Naive thymus-derived CD8-positive, alpha-beta T cell (primary cell): ENCODE data around the gene SEMA5B. TPM values are rescaled to one million over a fixed set of nuclear protein-coding genes. Genes with fewer than 3 reads are reported as not detected.

Experiments used
- ATAC-seq, 2 donors: fragments of 150-1000 bp; cut with Tn5 transposase in 1 of 2; sonication (Bioruptor Pico), chemical (Tn5 transposase) in 1 of 2; 1 replicate in 1 of 2; 2 replicates in 1 of 2; pipeline ENCODE4 v1.10.0; 2021; ENCODE audit warnings: mild to moderate bottlenecking in 2 of 2, moderate library complexity in 2 of 2
- POLR2A ChIA-PET: fragments of 350-600 bp; sonication (Branson Sonifier 250); formaldehyde crosslinking; loops from one replicate; lab custom pipeline; 2021; ENCODE audit warnings: antibody characterized with exemption; lab: Charles Lee
- DNase-seq, 10 donors: peaks; one replicate each; pipeline versions ENCODE4 v3.0.0 to v3.0.0-alpha.2; 2020 to 2022
- H3K27ac Mint-ChIP-seq, 10 donors: one replicate each; pipeline ENCODE4 v1.8.0; 2020 to 2022; ENCODE audit warnings: mild to moderate bottlenecking in 10 of 10, mixed read lengths in 10 of 10, moderate library complexity in 4 of 10, inconsistent platforms in 1 of 10
- H3K27me3 Mint-ChIP-seq, 5 donors: one replicate each; pipeline ENCODE4 v1.8.0; 2021 to 2022; ENCODE audit warnings: mixed read lengths in 5 of 5
- H3K36me3 Mint-ChIP-seq, 3 donors: one replicate each; pipeline ENCODE4 v1.8.0; 2020 to 2022; ENCODE audit warnings: mixed read lengths in 3 of 3, mild to moderate bottlenecking in 2 of 3, inconsistent platforms in 1 of 3
- H3K4me1 Mint-ChIP-seq, 4 donors: one replicate each; pipeline ENCODE4 v1.8.0; 2021 to 2022; ENCODE audit warnings: mixed read lengths in 4 of 4
- H3K4me3 Mint-ChIP-seq, 10 donors: one replicate each; pipeline ENCODE4 v1.8.0; 2020 to 2022; ENCODE audit warnings: mild to moderate bottlenecking in 10 of 10, mixed read lengths in 10 of 10, moderate library complexity in 6 of 10, inconsistent platforms in 1 of 10
- H3K9me3 Mint-ChIP-seq, 9 donors: one replicate each; pipeline ENCODE4 v1.8.0; 2020 to 2022; ENCODE audit warnings: mixed read lengths in 9 of 9, mild to moderate bottlenecking in 3 of 9, inconsistent platforms in 1 of 9, moderate library complexity in 1 of 9
- polyA plus RNA-seq, 3 donors: library from polyadenylated mRNA; unstranded; fragments of 300-500 nt; fragmentation: Illumina TruSeq; gene quantifications; one replicate each; pipeline ENCODE4 v1.2.3, GENCODE V29; 2021
- total RNA-seq, 8 experiments: library from RNA in 2 of 8; stranded (reverse) in 2 of 8; gene quantifications; one replicate each; pipeline ENCODE4 v1.2.3 and lab custom pipeline; 2021 to 2026

SEMA5B gene
- total and polyA plus RNA-seq, 5 experiments from 2014 or later = 0.16 to 0.47 TPM; not detected in 3

DNA sequence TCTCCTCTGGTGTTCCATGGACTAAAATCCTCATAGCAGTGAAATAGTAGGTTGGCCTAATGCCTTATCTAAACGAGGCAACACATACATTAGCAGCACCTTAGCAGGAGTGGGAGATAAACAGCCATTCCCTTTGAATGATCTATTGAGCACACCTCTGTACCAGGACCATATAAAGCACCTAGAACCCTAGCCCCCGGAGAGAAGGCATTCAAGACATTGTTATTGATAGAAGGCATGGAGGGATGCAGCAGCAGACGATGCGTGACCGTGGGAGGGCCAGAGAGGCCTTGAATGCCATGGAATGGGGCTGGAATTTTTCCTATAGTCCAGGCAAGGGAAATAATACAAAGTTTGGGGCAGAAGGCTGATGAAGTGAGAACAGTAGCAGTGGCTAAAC, 6.6 kb upstream of the SEMA5B start:
- no peaks in the 10 kb centered on the region for H3K4me1 Mint-ChIP-seq
- ATAC-seq (no peak), DNase-seq (no peak)
- H3K27me3 Mint-ChIP-seq = peaks cover 32 to 51% (median 43%) of the 10 kb centered on the region in 5 donors
- no peaks in the 10 kb centered on the region for H3K9me3 Mint-ChIP-seq
- no peak overlapping the region for H3K27ac Mint-ChIP-seq
- POLR2A ChIA-PET = no interaction called here
- no peak overlapping the region for H3K4me3 Mint-ChIP-seq
- no peaks in the 10 kb centered on the region for H3K36me3 Mint-ChIP-seq

DNA sequence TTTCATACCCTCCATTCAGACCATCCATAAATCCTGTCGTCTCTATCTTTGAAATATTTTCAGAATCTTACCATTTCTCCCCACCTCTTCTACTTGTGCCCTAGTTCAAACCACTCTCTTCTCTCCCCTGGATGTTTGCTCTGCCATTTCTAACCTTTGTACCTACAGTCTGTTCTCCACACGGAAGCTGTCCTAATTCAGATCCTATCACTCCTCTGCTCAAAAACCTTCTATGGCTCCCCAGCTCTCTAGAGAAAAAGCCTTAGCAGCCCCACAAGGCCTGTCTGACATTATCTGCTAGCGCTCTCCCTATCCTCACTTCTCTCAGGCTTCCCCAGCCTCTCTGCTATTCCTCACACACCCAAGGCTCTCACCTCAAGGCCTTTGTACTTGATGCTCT, 4.5 kb upstream of the SEMA5B start:
- H3K27me3 Mint-ChIP-seq = peaks cover 30 to 54% (median 44%) of the 10 kb centered on the region in 5 donors
- H3K36me3 Mint-ChIP-seq = no peaks in the 10 kb centered on the region
- H3K4me3 Mint-ChIP-seq = no peak overlapping the region
- no peak overlapping the region for H3K27ac Mint-ChIP-seq
- H3K4me1 Mint-ChIP-seq = peaks cover 7 to 13% (median 8%) of the 10 kb centered on the region in 4 donors
- DNase-seq (no peak), ATAC-seq (no peak)
- POLR2A ChIA-PET = no interaction called here
- H3K9me3 Mint-ChIP-seq = no peaks in the 10 kb centered on the region

DNA sequence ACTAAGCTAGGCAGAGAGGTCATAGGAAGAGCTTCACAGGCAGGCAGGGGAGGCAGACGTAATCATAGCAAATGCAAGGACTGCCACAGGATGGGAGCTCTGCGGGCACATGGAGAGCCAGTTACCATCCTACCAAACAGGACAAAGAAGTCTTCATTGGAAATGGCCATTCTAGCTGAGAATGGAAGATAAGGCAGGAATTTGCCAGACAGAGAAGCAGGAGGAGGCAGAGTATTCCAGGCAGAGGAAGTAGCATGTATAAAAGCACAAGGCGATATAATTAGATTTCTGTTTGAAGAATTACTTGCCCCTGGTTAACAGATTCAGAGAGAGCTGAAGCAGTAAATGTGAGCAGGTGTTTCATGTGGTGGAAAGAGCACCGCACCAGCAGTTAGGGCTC, 3.5 kb upstream of the SEMA5B start:
- peaks cover 11 to 23% (median 15%) of the 10 kb centered on the region in 4 donors for H3K4me1 Mint-ChIP-seq
- POLR2A ChIA-PET = no interaction called here
- no peak overlapping the region for H3K4me3 Mint-ChIP-seq
- no peaks in the 10 kb centered on the region for H3K9me3 Mint-ChIP-seq
- no peaks in the 10 kb centered on the region for H3K36me3 Mint-ChIP-seq
- H3K27me3 Mint-ChIP-seq = peaks cover 32 to 56% (median 44%) of the 10 kb centered on the region in 5 donors
- DNase-seq = no peak
- no peak for ATAC-seq
- H3K27ac Mint-ChIP-seq = no peak overlapping the region

DNA sequence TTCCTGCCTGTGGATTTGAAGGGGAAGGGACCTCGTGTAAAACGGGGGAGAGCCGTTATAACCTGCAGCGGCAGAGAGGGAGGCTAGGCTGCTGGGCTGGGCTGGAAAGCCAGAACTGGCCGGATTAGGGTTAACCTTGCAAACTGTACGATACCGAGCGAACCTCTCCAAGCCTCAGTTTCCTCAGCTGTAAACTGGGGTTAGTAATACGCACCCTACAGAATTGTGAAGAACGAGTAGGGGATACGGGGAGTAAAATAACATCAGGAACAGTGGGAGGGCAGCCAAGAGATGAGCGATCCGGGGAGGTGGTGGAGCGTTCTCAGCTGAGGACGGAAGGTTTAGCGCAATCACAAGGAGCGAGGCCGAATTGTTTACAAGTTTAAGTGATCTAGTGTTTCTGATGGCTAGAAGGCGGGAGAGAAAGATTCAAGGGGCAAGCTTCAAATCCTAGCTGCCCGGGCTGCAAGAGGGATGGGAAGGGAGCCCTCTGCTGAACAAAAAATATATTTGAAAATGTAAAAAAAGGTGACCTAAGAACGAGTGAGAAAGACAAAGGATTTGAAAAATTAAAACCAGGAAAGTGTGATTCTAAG, 768 bp upstream of the SEMA5B start:
- H3K4me1 Mint-ChIP-seq = peaks cover 14 to 28% (median 20%) of the 10 kb centered on the region in 4 donors
- H3K36me3 Mint-ChIP-seq = peaks cover 0 to 2% (median 0%) of the 10 kb centered on the region in 3 donors
- peaks cover 33 to 61% (median 52%) of the 10 kb centered on the region in 5 donors for H3K27me3 Mint-ChIP-seq
- peak overlapping the region; percentile 64 to 90 (median 84) for H3K4me3 Mint-ChIP-seq
- peak; percentile 26 to 34 for ATAC-seq
- peak in 3 of 10 donors; percentile 20 to 37 (median 29) for DNase-seq
- H3K9me3 Mint-ChIP-seq = no peaks in the 10 kb centered on the region
- H3K27ac Mint-ChIP-seq = peak overlapping the region in 3 of 10 donors; percentile 1 to 5 (median 2)
- POLR2A ChIA-PET = interaction anchor here (0.5 to 1.2 kb wide), 2 partner anchors 273 to 1984 kb away, joined by 3 read pairs; no protein-coding TSS in a partner anchor

DNA sequence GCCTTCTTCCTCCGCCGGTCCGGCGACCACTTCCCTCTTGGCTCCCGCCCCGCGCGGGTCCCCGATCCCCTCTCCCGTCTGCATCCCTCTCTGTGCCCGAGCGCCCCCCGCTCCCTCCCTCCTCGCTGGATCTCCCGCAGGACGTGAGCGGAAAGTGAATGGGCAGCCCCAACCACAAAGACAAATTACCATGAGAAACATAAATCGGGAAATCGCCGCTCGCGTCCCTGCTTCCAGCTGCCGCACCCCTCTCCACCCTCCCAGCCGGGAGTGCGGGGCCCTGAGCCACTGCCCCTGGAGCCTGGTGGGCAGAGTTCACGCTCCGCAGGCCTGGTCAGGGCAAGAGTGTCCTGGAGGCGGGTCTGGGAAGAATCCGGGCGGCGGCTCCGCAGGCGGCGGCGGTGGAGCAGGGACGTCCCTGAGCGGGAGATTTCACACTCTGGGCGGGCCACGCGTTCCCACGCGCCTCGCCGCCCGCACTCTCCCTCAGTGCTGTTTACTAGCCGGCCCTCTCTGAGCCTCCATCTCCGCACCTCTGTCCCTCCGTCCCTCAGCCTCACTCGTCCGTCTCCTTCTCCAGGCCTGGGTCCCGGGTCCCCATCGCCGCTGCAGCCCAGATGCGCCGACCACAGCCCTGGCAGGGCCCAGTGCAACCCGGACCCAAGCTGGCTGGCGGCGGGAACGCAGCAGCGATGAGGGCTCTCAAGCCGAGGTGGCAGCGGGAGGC, 835 bp downstream of the SEMA5B start:
- H3K36me3 Mint-ChIP-seq = peaks cover 0 to 2% (median 0%) of the 10 kb centered on the region in 3 donors
- H3K4me1 Mint-ChIP-seq = peaks cover 14 to 28% (median 20%) of the 10 kb centered on the region in 4 donors
- H3K4me3 Mint-ChIP-seq = peak overlapping the region; percentile 59 to 83 (median 78)
- peak; percentile 32 to 37 for ATAC-seq
- H3K27ac Mint-ChIP-seq = peak overlapping the region in 1 of 10 donors; percentile 42
- POLR2A ChIA-PET = no interaction called here
- DNase-seq = peak in 3 of 10 donors; percentile 5 to 14 (median 9)
- H3K27me3 Mint-ChIP-seq = peaks cover 40 to 61% (median 57%) of the 10 kb centered on the region in 5 donors
- H3K9me3 Mint-ChIP-seq = no peaks in the 10 kb centered on the region

DNA sequence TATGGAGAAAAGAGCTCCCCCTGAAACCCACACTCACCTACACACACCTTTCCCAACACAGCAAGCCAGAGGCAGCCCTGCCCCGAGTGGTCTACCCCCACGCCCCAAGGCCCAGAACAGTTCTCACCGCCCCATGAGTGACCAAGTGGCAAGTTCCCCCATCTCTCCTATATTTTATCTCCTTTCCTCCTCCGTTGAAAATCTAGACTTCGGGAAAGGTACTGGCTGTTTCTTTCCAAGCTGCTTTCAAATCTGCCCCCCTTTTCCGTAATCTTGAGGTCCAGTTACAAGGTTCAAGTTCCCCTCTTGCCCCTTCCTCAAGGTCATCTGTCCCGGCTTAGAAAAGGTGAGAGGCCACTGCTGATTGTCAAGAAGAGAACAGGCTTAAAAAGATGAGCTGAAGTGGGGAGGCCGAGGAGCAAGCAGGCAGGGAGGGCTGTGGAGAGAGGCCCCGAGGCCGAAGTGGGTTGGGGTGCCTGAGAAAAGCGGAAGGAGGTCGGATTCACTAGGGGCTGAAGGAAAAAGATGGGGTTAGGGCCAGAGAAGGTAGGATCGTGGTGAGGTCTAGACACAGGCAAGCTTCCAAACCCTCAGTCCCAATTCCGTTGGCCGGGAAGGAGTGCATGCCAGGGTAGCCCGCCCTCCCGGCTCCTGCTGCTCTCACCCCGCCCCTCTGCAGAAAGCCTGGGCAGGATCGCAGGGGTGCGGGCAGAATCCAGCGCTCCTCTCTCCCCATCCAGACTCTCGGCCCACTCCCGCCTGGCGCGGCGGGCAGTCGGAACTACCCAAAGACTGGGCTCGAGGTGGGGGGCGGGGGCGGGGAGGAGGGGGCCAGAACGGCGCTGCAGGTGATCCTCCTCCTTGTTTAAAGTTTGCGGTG, 1.7 kb downstream of the SEMA5B start:
- POLR2A ChIA-PET = no interaction called here
- peaks cover 0 to 2% (median 0%) of the 10 kb centered on the region in 3 donors for H3K36me3 Mint-ChIP-seq
- peak overlapping the region; percentile 55 to 94 (median 75) for H3K4me3 Mint-ChIP-seq
- peaks cover 45 to 67% (median 58%) of the 10 kb centered on the region in 5 donors for H3K27me3 Mint-ChIP-seq
- ATAC-seq = no peak
- H3K27ac Mint-ChIP-seq = no peak overlapping the region
- H3K4me1 Mint-ChIP-seq = peaks cover 14 to 28% (median 20%) of the 10 kb centered on the region in 4 donors
- no peak for DNase-seq
- H3K9me3 Mint-ChIP-seq = no peaks in the 10 kb centered on the region

DNA sequence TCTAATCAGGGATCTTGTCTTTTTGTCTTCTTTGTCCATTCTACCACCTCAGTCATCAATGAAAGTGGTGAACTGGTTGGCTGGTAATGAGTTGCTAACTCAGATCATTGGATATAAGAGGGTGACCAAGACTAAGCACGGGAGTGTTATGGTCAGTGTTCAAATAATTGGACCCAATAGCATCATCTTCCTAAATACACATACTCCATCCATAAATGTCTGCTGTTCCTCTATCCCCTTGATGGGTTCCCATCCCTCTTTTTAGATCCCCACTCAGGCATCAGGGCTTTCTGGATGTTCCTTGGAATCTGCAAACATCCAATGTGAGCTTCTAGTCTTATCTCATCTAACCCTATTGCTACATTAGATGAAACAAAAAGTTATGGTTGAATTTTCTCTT, 3.5 kb downstream of the SEMA5B start:
- POLR2A ChIA-PET = no interaction called here
- H3K27ac Mint-ChIP-seq = no peak overlapping the region
- peaks cover 14 to 28% (median 20%) of the 10 kb centered on the region in 4 donors for H3K4me1 Mint-ChIP-seq

DNA sequence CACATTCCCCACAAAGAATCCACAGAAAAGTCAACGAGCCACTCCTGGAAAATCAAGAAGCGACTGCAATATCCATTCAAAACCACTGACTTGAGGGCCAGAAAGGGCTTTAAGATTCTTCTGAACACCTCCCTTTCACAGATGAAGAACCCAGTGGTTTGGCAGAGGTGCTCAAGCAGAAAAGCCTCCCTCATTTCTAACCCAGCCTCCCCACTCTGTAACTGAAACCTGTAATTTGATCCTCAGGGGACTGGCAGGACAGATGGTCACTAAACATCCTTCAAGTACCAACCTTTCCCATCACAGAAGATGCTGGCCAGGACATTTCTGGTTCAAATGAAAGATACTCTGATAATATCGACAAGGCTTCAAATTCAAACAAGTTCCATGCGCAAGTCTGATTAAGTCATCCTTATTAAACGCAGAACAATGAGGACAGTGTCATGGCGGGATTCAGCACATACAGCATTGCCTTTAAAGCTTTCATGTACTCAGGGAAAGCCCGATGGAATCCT, 5.5 kb downstream of the SEMA5B start:
- Mint-ChIP-seq H3K9me3 (no peaks in the 10 kb centered on the region), H3K4me3 (no peak overlapping the region), H3K36me3 (peaks cover 0 to 2% (median 0%) of the 10 kb centered on the region in 3 donors), H3K27ac (no peak overlapping the region), H3K27me3 (peaks cover 30 to 78% (median 57%) of the 10 kb centered on the region in 5 donors), H3K4me1 (peaks cover 6 to 15% (median 12%) of the 10 kb centered on the region in 4 donors)
- ATAC-seq (no peak), DNase-seq (no peak)
- POLR2A ChIA-PET = no interaction called here

More for the DNA sequence above, 3.5 kb downstream of the SEMA5B start:
- Mint-ChIP-seq H3K4me3 (no peak overlapping the region), H3K9me3 (no peaks in the 10 kb centered on the region), H3K36me3 (peaks cover 0 to 2% (median 0%) of the 10 kb centered on the region in 3 donors), H3K27me3 (peaks cover 42 to 69% (median 59%) of the 10 kb centered on the region in 5 donors)
- DNase-seq (no peak), ATAC-seq (no peak)

DNA sequence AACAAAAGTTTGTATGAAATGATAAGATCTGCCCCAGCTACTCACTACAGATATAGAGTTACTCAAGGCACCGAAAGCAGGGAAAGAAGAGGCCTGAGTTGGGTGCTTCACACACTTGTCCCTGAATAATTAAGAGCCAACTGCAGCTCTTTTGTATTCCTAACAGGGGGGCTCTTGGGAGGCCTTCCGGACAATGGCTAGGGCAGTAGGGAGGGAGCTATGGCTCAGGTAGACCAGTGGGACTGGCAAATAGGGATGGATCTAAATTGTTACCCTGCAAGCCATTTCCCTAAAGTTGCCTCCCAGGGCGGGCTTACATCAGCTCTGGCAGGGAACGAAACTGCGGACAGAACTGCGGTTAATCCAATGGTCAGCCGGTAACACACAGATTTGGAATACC, 6.2 kb downstream of the SEMA5B start:
- Mint-ChIP-seq H3K27me3 (peaks cover 29 to 72% (median 52%) of the 10 kb centered on the region in 5 donors), H3K4me3 (no peak overlapping the region), H3K27ac (no peak overlapping the region), H3K4me1 (peaks cover 3 to 9% (median 7%) of the 10 kb centered on the region in 4 donors), H3K36me3 (peaks cover 0 to 2% (median 0%) of the 10 kb centered on the region in 3 donors), H3K9me3 (no peaks in the 10 kb centered on the region)
- DNase-seq = no peak
- no peak for ATAC-seq
- POLR2A ChIA-PET = no interaction called here

DNA sequence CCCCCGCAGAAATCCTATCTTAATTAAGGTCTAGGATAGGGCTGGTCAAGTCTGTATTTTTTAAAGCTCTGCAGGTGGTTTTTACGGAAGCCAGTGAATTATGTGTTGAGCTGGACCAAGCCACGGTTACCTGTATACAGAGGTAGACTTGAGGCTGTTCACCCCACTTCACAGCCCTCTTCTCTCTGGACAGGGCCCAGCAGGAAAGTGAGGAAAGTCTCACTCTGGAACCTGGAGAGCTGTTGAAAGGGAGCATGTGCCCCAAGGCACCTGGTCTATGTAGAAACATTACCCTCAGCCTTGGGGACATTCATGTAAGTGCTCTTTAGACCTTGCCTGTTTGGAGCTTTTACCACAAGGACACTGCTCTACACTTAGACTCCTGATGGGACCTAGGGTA, 6.9 kb downstream of the SEMA5B start:
- POLR2A ChIA-PET = interaction anchor here (0.6 kb wide), 1 partner anchor 170 kb away, joined by 3 read pairs; no protein-coding TSS in a partner anchor
- ATAC-seq (no peak), DNase-seq (no peak)
- no peaks in the 10 kb centered on the region for H3K36me3 Mint-ChIP-seq
- no peak overlapping the region for H3K27ac Mint-ChIP-seq
- no peak overlapping the region for H3K4me3 Mint-ChIP-seq
- peaks cover under 1 to 4% (median 1%) of the 10 kb centered on the region in 4 donors for H3K4me1 Mint-ChIP-seq
- peaks cover 26 to 65% (median 47%) of the 10 kb centered on the region in 5 donors for H3K27me3 Mint-ChIP-seq
- H3K9me3 Mint-ChIP-seq = no peaks in the 10 kb centered on the region

DNA sequence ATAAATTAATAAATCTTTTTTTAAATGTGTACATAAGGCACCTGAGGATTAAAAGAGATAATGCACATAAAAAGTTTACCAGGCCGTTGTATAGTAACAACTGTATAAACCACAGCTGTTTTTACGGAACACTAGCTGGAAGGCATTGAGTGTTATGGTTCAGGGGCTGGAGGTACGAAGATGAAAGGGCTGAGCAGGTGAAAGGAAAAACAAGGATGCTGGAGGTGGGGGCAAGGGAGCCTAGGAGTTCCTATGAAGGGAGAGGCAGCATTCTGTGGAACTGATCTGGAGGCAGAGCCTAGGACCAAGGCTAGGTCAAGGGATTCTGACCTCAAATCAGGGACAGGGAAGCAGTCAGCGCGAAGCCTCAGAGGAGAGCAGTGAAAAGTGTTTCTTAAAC, 8.0 kb downstream of the SEMA5B start:
- no peaks in the 10 kb centered on the region for H3K9me3 Mint-ChIP-seq
- peaks cover 19 to 54% (median 40%) of the 10 kb centered on the region in 5 donors for H3K27me3 Mint-ChIP-seq
- H3K4me1 Mint-ChIP-seq = no peaks in the 10 kb centered on the region
- H3K27ac Mint-ChIP-seq = no peak overlapping the region
- H3K4me3 Mint-ChIP-seq = no peak overlapping the region
- ATAC-seq (no peak), DNase-seq (no peak)
- H3K36me3 Mint-ChIP-seq = no peaks in the 10 kb centered on the region
- POLR2A ChIA-PET = no interaction called here

DNA sequence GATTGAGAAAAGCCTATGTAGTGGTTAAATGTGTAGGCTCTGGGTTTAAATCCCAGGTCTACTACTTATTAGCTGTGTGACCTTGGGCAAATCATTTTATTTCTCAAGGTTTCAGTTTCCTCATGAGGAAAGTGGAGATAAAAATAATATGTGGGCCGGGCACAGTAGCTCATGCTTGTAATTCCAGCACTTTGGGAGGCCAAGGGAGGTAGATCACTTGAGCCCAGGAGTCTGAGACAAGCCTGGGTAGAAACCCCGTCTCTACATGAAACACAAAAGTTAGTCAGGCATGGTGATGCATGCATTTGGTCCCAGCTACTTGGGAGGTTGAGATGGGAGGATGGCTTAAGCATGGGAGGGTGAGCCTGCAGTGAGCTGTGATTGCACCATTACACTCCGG, 8.4 kb downstream of the SEMA5B start:
- peaks cover 18 to 53% (median 36%) of the 10 kb centered on the region in 5 donors for H3K27me3 Mint-ChIP-seq
- ATAC-seq (no peak), DNase-seq (no peak)
- no peak overlapping the region for H3K4me3 Mint-ChIP-seq
- H3K36me3 Mint-ChIP-seq = no peaks in the 10 kb centered on the region
- no peaks in the 10 kb centered on the region for H3K4me1 Mint-ChIP-seq
- no peak overlapping the region for H3K27ac Mint-ChIP-seq
- H3K9me3 Mint-ChIP-seq = no peaks in the 10 kb centered on the region
- POLR2A ChIA-PET = no interaction called here
